Raji (cell line): Measurements from ENCODE around the gene SEPTIN5.

Experiments
- POLR2A ChIP-seq: IDR thresholded peaks from 2 replicates; pipeline ENCODE4 v1.6.1; 2011; ENCODE audit warnings: low read depth, low read length, control low read depth; ENCODE audit not compliant: insufficient read depth

Gene SEPTIN5

GRCh38 chr22:19710020-19710768 is 4.1 kb upstream of the SEPTIN5 start:
- no peak for TF ChIP-seq POLR2A

DNA sequence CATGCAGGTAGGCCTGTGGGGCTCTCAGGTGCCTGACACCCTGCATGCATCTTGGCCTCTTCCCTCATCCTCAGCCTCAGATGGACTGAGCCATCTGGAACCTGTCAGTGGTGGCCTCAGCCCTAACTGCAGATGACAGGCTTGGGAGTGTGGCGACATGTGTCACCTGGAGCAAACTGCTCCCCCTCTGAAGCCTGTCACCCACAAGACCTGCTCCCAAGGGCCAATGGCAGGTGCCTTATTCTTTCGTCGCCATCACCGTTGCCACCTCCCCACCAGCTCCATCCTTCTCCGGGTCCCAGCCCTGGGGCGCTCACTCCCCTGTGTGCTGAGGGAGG is 3.6 kb upstream of the SEPTIN5 start:
- TF ChIP-seq POLR2A, result no peak

GRCh38 chr22:19713245-19713644 is 1.1 kb upstream of the SEPTIN5 start:
- TF ChIP-seq POLR2A, result no peak

DNA sequence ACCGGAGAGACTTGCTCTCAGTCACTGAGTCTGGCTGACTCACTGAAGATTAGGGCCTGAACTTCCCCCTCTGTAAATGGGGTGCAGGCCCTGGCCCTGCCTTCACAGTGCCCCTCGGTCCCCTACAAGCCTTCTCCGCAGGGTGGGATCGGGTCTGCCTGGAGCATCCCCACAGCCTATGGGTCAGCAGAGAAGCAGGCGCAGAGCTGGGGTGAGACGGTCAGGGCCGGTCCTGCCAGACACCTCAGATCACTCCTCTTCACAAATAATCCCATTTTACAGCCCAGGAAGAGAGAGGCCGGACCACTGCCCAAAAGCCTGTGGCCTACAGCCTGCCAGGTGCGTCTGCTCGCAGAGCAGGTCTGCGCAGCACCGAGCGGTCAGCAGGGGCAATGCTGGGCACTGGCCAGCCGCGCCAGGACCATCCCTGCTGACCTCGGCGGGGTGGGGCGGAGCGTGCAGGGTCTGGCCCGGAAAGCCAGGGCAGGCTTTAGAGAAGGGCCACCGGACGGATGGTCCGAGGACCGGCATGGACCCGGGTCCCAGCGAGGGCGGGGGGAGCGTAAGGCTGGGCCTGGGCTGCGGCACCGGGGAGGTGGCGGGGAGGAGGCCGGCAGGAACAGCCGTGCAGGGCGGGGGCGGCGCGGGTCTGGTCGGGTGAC is 522 bp upstream of the SEPTIN5 start:
- no peak for TF ChIP-seq POLR2A

DNA sequence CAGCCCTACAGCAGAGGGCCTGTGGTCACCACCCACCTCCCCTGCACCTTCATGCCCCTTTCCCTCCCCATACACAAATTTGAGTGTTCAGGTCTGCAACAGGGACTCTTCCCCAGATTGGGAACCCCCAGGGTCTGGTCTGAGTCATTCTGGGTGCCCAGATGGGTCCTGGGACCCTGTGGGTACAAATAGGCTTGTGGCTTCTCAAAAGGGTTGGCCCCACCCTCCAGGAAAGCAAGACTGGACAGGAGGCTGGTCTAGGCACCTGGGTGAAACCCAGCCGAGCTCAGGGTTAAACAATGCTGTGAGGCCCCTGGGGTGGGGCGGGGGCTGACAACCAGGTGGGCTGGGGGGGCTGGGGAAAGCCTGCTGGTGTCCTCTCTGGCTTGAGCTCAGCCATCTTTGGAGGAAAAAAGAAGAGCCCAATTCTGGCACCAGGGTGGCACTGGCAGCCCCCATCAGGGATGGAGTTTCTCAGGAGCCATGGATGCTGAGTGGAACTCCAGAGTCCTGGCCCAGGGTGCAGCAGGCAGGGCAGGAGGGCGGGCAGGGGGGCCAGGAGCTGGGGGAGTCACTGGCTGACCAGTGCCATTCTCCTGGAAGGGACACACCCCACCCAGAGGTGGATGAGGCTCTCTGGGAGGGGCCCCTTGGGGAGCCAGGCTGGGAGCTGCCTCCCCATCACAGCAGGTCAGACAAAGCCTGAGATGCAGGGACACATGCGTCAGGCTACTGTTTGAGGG is 1.1 kb downstream of the SEPTIN5 start:
- TF ChIP-seq POLR2A, result no peak

- no peak for TF ChIP-seq POLR2A
Observed at GRCh38 chr22:19716041-19716828, 1.9 kb downstream of the SEPTIN5 start.

DNA sequence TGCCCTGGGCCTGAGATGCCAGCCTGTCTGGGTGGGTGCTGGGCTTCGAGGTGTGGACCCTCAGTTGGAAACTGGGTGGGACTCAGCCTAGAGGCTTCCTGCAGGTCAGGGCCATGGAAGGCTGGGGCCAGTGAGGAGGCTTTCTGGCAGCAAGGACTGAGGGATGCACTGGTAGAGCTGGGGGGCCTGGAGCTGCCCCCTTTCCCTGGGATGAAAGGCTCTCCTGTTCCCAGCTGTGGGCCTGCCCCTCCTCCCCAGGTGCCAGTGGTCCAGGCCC is 2.5 kb downstream of the SEPTIN5 start:
- no peak for TF ChIP-seq POLR2A

DNA sequence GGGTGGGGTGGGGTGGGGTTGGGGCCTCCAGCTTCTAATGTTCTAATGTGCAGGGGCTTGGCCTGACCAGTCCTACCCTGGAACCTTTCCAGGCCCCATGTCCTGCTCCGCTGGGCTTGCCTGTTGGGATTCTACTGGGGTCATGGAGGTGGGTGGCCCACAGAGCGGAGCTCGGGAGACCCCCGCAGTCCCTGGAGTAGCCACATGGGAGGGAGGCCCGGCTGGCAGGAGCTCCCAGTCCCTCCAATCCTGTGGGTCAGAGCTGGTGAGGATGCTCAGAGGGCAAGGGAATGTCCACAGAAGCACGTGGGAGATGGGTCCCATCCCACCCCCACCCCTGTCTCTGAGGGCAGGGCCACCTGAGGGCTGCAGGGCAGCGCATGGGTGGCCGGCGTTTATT is 2.9 kb downstream of the SEPTIN5 start:
- no peak for TF ChIP-seq POLR2A

GRCh38 chr22:19717691-19718455 is 3.6 kb downstream of the SEPTIN5 start:
- TF ChIP-seq POLR2A, result no peak

DNA sequence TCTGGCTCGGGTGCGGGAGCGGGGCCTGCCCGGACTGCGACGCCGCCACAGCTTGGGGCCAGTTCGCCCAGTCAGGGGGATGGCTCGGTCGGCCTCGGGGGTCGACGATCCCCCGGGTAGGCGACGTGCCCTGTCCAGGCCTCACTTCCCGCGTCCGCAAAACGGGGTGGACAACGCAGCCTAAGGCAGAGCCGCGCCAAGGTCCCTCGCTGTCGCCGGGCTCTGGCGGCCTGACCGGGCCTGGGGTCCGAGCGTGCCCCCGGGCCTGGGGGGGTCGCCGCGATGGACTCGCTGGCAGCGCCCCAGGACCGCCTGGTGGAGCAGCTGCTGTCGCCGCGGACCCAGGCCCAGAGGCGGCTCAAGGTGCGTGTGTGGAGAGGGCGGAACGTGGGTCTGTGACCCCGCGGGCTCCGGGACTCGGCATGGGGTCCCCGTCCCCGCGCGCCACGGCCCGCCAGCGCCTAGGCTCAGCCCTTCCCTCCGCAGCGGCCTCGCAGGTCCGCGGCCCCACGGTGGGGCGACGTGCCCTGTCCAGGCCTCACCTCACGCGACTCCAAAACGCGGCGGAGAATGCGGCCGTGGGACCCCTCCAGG is 4.2 kb downstream of the SEPTIN5 start:
- no peak for TF ChIP-seq POLR2A

GRCh38 chr22:19719050-19719482 is 4.8 kb downstream of the SEPTIN5 start:
- no peak for TF ChIP-seq POLR2A

- TF ChIP-seq POLR2A, result no peak
Observed at GRCh38 chr22:19719488-19720021, 5.3 kb downstream of the SEPTIN5 start.

DNA sequence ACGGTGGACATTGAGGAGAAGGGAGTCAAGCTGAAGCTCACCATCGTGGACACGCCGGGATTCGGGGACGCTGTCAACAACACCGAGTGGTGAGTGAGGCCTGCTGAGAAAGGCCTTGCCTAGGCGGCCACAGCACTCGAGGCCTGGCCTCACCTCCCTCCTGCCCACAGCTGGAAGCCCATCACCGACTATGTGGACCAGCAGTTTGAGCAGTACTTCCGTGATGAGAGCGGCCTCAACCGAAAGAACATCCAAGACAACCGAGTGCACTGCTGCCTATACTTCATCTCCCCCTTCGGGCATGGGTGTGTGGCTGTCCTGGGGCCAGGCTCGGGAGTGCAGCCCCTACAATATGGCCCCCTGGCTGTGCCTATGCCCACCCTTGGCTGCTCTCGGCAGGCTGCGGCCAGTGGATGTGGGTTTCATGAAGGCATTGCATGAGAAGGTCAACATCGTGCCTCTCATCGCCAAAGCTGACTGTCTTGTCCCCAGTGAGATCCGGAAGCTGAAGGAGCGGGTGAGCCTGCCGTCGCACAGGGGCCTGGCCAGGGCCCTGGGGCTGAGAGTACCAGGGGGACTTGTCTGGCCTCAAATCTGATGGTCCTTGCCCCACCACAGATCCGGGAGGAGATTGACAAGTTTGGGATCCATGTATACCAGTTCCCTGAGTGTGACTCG is 6.0 kb downstream of the SEPTIN5 start:
- no peak for TF ChIP-seq POLR2A

DNA sequence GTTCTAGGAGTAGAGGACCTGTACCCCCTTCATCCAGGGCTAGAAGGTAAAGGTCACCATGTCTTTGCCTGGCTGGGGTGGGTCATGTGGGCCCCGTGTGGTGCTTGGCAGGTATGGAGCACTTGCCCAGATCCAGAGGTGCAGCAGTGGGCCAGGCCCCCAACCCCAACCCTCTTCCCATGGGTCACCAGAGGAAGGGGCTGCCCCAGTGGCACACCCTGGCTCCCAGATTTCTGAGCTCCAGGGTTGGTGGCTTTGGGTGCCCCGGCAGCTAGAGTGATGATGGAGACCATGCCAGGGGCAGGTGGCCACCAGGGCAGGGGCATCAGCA is 6.7 kb downstream of the SEPTIN5 start:
- no peak for TF ChIP-seq POLR2A
